IMR-90 (cell line): ENCODE results near the gene CLASP1. TPM values are rescaled to one million over a fixed set of nuclear protein-coding genes. Genes with fewer than 3 reads are reported as not detected.

Experiments
- ATAC-seq: fragments of 200-7000 bp; cut with Tn5 transposase; 2 replicates; pipeline ENCODE4 v1.9.1; 2020; ENCODE audit warnings: low read depth, mild to moderate bottlenecking, moderate library complexity
- BruUV-seq: library from RNA; stranded (reverse); fragments of 400-500 nt; replicated peaks from 2 replicates; lab custom pipeline; 2021; lab: Mats Ljungman, UMichigan
- CTCF ChIA-PET: fragments of 300-600 bp; formaldehyde crosslinking; extraction: SDS; loops from one replicate; lab custom pipeline; 2021; ENCODE audit warnings: antibody characterized with exemption; lab: Yijun Ruan, JAX
- POLR2A ChIA-PET: fragments of 300-600 bp; sonication (Branson Sonifier 250); formaldehyde crosslinking; loops from one replicate; lab custom pipeline; 2022; ENCODE audit warnings: antibody characterized with exemption; ENCODE audit not compliant: unreplicated experiment; lab: Charles Lee
- DNase-seq: peaks from one replicate; pipeline ENCODE4 v3.0.0; 2013
- H2AFZ ChIP-seq: replicated peaks from 2 replicates; pipeline ENCODE3; 2013; ENCODE audit warnings: low read length, mild to moderate bottlenecking; ENCODE audit not compliant: poor library complexity
- H2AK5ac ChIP-seq: 2 replicates; pipeline ENCODE4 v1.6.1; 2013; ENCODE audit warnings: low read depth, low read length, inconsistent platforms
- H2AK9ac ChIP-seq: replicated peaks from 2 replicates; pipeline ENCODE3; 2013; ENCODE audit warnings: mild to moderate bottlenecking, low read depth, low read length, moderate library complexity; ENCODE audit not compliant: poor library complexity
- H2BK120ac ChIP-seq: 2 replicates; pipeline ENCODE4 v1.6.1; 2013; ENCODE audit warnings: low read depth, low read length, inconsistent platforms
- H2BK15ac ChIP-seq: 3 replicates; pipeline ENCODE4 v1.6.1; 2013; ENCODE audit warnings: low read depth, low read length, inconsistent platforms
- H2BK20ac ChIP-seq: 2 replicates; pipeline ENCODE4 v1.6.1; 2013; ENCODE audit warnings: low read depth, mild to moderate bottlenecking, inconsistent platforms, low read length, moderate library complexity
- H2BK5ac ChIP-seq: 2 replicates; pipeline ENCODE4 v1.6.1; 2013; ENCODE audit warnings: mild to moderate bottlenecking, low read depth, low read length, inconsistent platforms; ENCODE audit not compliant: poor library complexity, severe bottlenecking
- H3K14ac ChIP-seq: replicated peaks from 2 replicates; pipeline ENCODE4 v1.6.1; 2013; ENCODE audit warnings: low read depth, low read length, inconsistent platforms
- H3K18ac ChIP-seq: 2 replicates; pipeline ENCODE4 v1.6.1; 2013; ENCODE audit warnings: low read depth, low read length, control low read depth
- H3K23ac ChIP-seq: 2 replicates; pipeline ENCODE4 v1.6.1; 2013; ENCODE audit warnings: low read depth, low read length, inconsistent platforms
- H3K27ac ChIP-seq: 2 replicates; pipeline ENCODE4 v1.5.1; 2013; ENCODE audit warnings: mild to moderate bottlenecking, control low read depth, low read length; ENCODE audit not compliant: insufficient read depth
- H3K27me3 ChIP-seq: 2 replicates; pipeline ENCODE4 v1.6.1; 2013; ENCODE audit warnings: low read length; ENCODE audit not compliant: control insufficient read depth, insufficient read depth
- H3K36me3 ChIP-seq: 2 replicates; pipeline ENCODE4 v1.6.1; 2013; ENCODE audit warnings: low read length, mixed read lengths; ENCODE audit not compliant: control insufficient read depth, insufficient read depth
- H3K4ac ChIP-seq: 2 replicates; pipeline ENCODE4 v1.6.1; 2013; ENCODE audit warnings: low read depth, low read length, inconsistent platforms
- H3K4me1 ChIP-seq: 2 replicates; pipeline ENCODE4 v1.6.1; 2013; ENCODE audit warnings: low read length, mixed read lengths; ENCODE audit not compliant: control insufficient read depth, insufficient read depth
- H3K4me2 ChIP-seq: 2 replicates; pipeline ENCODE4 v1.6.1; 2013; ENCODE audit warnings: low read depth, mild to moderate bottlenecking, control low read depth, low read length, moderate library complexity
- H3K4me3 ChIP-seq: 2 replicates; pipeline ENCODE4 v1.5.1; 2013; ENCODE audit warnings: low read depth, mild to moderate bottlenecking, control low read depth, low read length, moderate library complexity; ENCODE audit not compliant: insufficient read depth
- H3K56ac ChIP-seq: 2 replicates; pipeline ENCODE4 v1.6.1; 2013; ENCODE audit warnings: low read length, inconsistent platforms; ENCODE audit not compliant: insufficient read depth; ENCODE audit errors: extremely low read depth
- H3K79me1 ChIP-seq, 2 experiments: 2 replicates each; pipeline ENCODE4 v1.6.1; 2013; ENCODE audit warnings: low read length in 2 of 2, inconsistent platforms in 1 of 2, low read depth in 1 of 2
- H3K9ac ChIP-seq: 2 replicates; pipeline ENCODE4 v1.6.1; 2013; ENCODE audit warnings: low read depth, low read length, control low read depth
- H3K9me1 ChIP-seq: 2 replicates; pipeline ENCODE4 v1.6.1; 2013; ENCODE audit warnings: low read length, inconsistent platforms; ENCODE audit not compliant: insufficient read depth
- H3K9me3 ChIP-seq: 2 replicates; pipeline ENCODE4 v1.6.1; 2013; ENCODE audit warnings: low read length; ENCODE audit not compliant: control insufficient read depth, insufficient read depth
- H4K20me1 ChIP-seq: 2 replicates; pipeline ENCODE4 v1.6.1; 2013; ENCODE audit warnings: low read length, inconsistent platforms; ENCODE audit not compliant: insufficient read depth
- H4K5ac ChIP-seq: 2 replicates; pipeline ENCODE4 v1.6.1; 2013; ENCODE audit warnings: mild to moderate bottlenecking, low read depth, low read length, control low read depth
- H4K8ac ChIP-seq, 2 experiments: 2 replicates each; pipeline ENCODE4 v1.6.1; 2013; ENCODE audit warnings: low read depth in 2 of 2, low read length in 2 of 2, control low read depth in 1 of 2, inconsistent platforms in 1 of 2
- H4K91ac ChIP-seq: 2 replicates; pipeline ENCODE4 v1.6.1; 2013; ENCODE audit warnings: low read depth, low read length, inconsistent platforms; ENCODE audit not compliant: insufficient read depth
- BHLHE40 ChIP-seq: fragments of 150-350 bp; IDR thresholded peaks from 2 replicates; pipeline ENCODE4 v1.6.1; 2016; ENCODE audit warnings: mild to moderate bottlenecking, low read depth, low read length
- CHD1 ChIP-seq: IDR thresholded peaks from 2 replicates; pipeline ENCODE4 v1.6.1; 2012; ENCODE audit warnings: low read depth, low read length, improper control_type of control experiment
- FOS ChIP-seq: fragments of 150-350 bp; IDR thresholded peaks from 2 replicates; pipeline ENCODE4 v1.6.1; 2016; ENCODE audit warnings: low read depth, low read length
- MAFK ChIP-seq: IDR thresholded peaks from 2 replicates; pipeline ENCODE4 v1.6.1; 2012; ENCODE audit warnings: low read depth, low read length, improper control_type of control experiment
- MAZ ChIP-seq: IDR thresholded peaks from 2 replicates; pipeline ENCODE4 v1.6.1; 2012; ENCODE audit warnings: low read depth, mild to moderate bottlenecking, low read length, improper control_type of control experiment, moderate library complexity, borderline replicate concordance
- MXI1 ChIP-seq: IDR thresholded peaks from 2 replicates; pipeline ENCODE4 v1.6.1; 2012; ENCODE audit warnings: low read depth, mild to moderate bottlenecking, low read length, moderate library complexity, borderline replicate concordance
- RAD21 ChIP-seq: IDR thresholded peaks from 2 replicates; pipeline ENCODE4 v1.6.1; 2012; ENCODE audit warnings: low read length, improper control_type of control experiment
- RFX5 ChIP-seq: IDR thresholded peaks from 2 replicates; pipeline ENCODE4 v1.8.0; 2012; ENCODE audit warnings: low read depth, mild to moderate bottlenecking, low read length, moderate library complexity
- WGBS, 2 experiments: methylation state at CpG; one replicate each; pipeline versions ENCODE4 v1.1.5 to v1.1.7; 2013; ENCODE audit warnings: missing lambda C conversion rate in 2 of 2; ENCODE audit not compliant: insufficient read length in 1 of 2; ENCODE audit errors: extremely low coverage in 2 of 2; 5-methylcytosine and 5-hydroxymethylcytosine counted together
- dilution Hi-C: fragments of 300-500 bp; cut with HindIII; formaldehyde crosslinking; loops from one replicate; pipeline ENCODE4 v1.14.3; 2018; ENCODE audit warnings: low sequenced_read_pairs; ENCODE audit not compliant: unreplicated experiment
- in situ Hi-C: fragments of 300-500 bp; cut with MboI; formaldehyde crosslinking; loops from 3 replicates; pipeline ENCODE4 v1.14.3; 2019; ENCODE audit warnings: low sequenced_read_pairs, inconsistent platforms, mixed read lengths
- intact Hi-C: fragments of 100-400 bp; cut with micrococcal nuclease; formaldehyde crosslinking; loops from 2 replicates; pipeline ENCODE4 v1.10.0; 2022
- polyA plus RNA-seq, 3 experiments: library from polyadenylated mRNA; depleted of rRNA; stranded (reverse); fragments of >200 nt; gene quantifications; 2 replicates each; pipeline ENCODE4 v1.2.3, GENCODE V29; 2012; ENCODE audit warnings: low replicate concordance in 1 of 3
- total RNA-seq: library from RNA; depleted of rRNA; stranded (reverse); fragments of >200 nt; gene quantifications from 2 replicates; pipeline ENCODE4 v1.2.3, GENCODE V29; 2012
- TF ChIP-seq, protein P1 (sequence below): fragments of 150-350 bp; IDR thresholded peaks from 2 replicates; pipeline ENCODE4 v1.6.1; 2016; ENCODE audit warnings: low read depth, mild to moderate bottlenecking, low read length, moderate library complexity, borderline replicate concordance

The CLASP1 gene
- total and polyA plus RNA-seq, 2 of the 4 experiments (the other 2 are of a cell fraction), result 12.3 to 33.7 TPM

DNA sequence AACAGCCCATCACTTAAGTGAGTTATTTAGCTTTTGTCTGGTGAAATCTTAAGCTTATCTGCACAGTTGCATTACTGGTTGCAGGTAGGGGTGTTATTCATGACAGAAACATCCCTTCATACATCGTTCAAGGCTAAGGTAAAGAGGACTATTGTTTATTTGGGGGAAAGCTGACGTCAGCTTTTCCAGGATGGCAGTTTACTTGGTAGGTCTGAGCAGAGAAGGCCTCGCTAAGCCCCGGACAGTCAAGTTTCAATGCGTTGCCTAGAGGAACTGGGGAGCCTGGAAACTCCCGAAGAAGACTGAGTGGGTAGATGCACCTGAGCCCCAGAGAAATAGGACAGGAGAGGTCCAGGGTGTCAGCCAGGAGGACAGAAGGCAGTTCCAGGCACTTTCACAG, 116.4 kb downstream of the CLASP1 start:
- no peak overlapping the region for H2BK5ac ChIP-seq
- peaks cover 7% of the 10 kb centered on the region for H3K9me1 ChIP-seq
- 0 out of 2 replicates have a peak overlapping the region, but pooled peaks have one; percentile 1 for H2BK20ac ChIP-seq
- H3K4me3 ChIP-seq, result no peak overlapping the region
- H2BK15ac ChIP-seq, result no peak overlapping the region
- peaks cover 6% of the 10 kb centered on the region for H3K4me1 ChIP-seq
- no peak overlapping the region for H2BK120ac ChIP-seq
- peak overlapping the region; percentile 44; the same call in 1 of the 2 replicates for H3K23ac ChIP-seq
- H3K36me3 ChIP-seq, result no peaks in the 10 kb centered on the region
- no peak overlapping the region for H3K4ac ChIP-seq
- no peak overlapping the region for H3K4me2 ChIP-seq
- H4K5ac ChIP-seq, result no peak overlapping the region
- CTCF ChIA-PET, result interaction anchor here (0.7 to 1.9 kb wide), 5 partner anchors 63 to 156 kb away, joined by 3 to 6 read pairs (median 5); no protein-coding TSS in a partner anchor
- no peak overlapping the region for H3K56ac ChIP-seq
- in situ Hi-C loops, result loop anchor here (10.0 to 25.0 kb wide), 2 partner anchors 192 to 446 kb away; no protein-coding TSS in a partner anchor
- H4K20me1 ChIP-seq, result peaks cover 22% of the 10 kb centered on the region
- no peak overlapping the region for H3K27ac ChIP-seq
- no peak overlapping the region for H4K91ac ChIP-seq
- no peak for TF ChIP-seq RFX5
- TF ChIP-seq MAFK, result peak; percentile 92
- TF ChIP-seq RAD21, result no peak
- TF ChIP-seq, protein P1, sequence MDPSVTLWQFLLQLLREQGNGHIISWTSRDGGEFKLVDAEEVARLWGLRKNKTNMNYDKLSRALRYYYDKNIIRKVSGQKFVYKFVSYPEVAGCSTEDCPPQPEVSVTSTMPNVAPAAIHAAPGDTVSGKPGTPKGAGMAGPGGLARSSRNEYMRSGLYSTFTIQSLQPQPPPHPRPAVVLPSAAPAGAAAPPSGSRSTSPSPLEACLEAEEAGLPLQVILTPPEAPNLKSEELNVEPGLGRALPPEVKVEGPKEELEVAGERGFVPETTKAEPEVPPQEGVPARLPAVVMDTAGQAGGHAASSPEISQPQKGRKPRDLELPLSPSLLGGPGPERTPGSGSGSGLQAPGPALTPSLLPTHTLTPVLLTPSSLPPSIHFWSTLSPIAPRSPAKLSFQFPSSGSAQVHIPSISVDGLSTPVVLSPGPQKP, result no peak
- TF ChIP-seq FOS, result no peak
- TF ChIP-seq CHD1, result no peak
- TF ChIP-seq MAZ, result no peak
- TF ChIP-seq BHLHE40, result no peak
- no peak for TF ChIP-seq MXI1
- no peak overlapping the region; the same call in 1 of the 2 replicates for H2AK5ac ChIP-seq
- H3K9ac ChIP-seq, result no peak overlapping the region
- peaks cover 18 to 52% of the 10 kb centered on the region in 2 experiments for H3K79me1 ChIP-seq
- H3K18ac ChIP-seq, result no peak overlapping the region
- no peak overlapping the region for H2AFZ ChIP-seq
- H3K9me3 ChIP-seq, result no peaks in the 10 kb centered on the region
- POLR2A ChIA-PET, result interaction anchor here (1.4 kb wide), 1 partner anchor 116 kb away, joined by 4 read pairs; the partner anchor contains the start of gene CLASP1
- dilution Hi-C loops, result no loop called here
- no peak overlapping the region for H3K14ac ChIP-seq
- H3K27me3 ChIP-seq, result no peaks in the 10 kb centered on the region
- WGBS, 2 experiments, result 53% methylated on average over 3 of the region's 6 CpGs; no CpG with 5 or more reads in 1 of the 2 experiments
- intact Hi-C loops, result loop anchor here (1.0 to 5.0 kb wide), 2 partner anchors 64 to 185 kb away; no protein-coding TSS in a partner anchor
- no peak for ATAC-seq
- H4K8ac ChIP-seq, result no peak overlapping the region
- no peak overlapping the region for H2AK9ac ChIP-seq
- DNase-seq, result peak; percentile 10
- BruUV-seq, result no TSS peak
